GM23338 (cell line): Measurements from ENCODE around the gene APOA1. TPM values are rescaled to one million over a fixed set of nuclear protein-coding genes. Genes with fewer than 3 reads are reported as not detected.

Experiments
- ATAC-seq: fragments of 200-7000 bp; cut with Tn5 transposase; 3 replicates; pipeline ENCODE4 v1.9.1; 2020
- DNase-seq: peaks from one replicate; pipeline ENCODE4 v3.0.0-alpha.2; 2015; ENCODE audit warnings: low spot score
- H2AFZ ChIP-seq: fragments of 200-600 bp; sonication (generic); 2 replicates; pipeline ENCODE4 v1.8.0; 2016; ENCODE audit warnings: antibody characterized with exemption, mild to moderate bottlenecking, moderate library complexity
- H3F3A ChIP-seq: fragments of 200-600 bp; sonication (generic); replicated peaks from 2 replicates; pipeline ENCODE4 v1.8.0; 2017; ENCODE audit warnings: antibody characterized with exemption, mixed run types, low read depth
- H3K27ac ChIP-seq: fragments of 200-600 bp; sonication (generic); 2 replicates; pipeline ENCODE4 v1.6.1; 2016; ENCODE audit warnings: low read depth
- H3K27me3 ChIP-seq: fragments of 200-600 bp; sonication (generic); 2 replicates; pipeline ENCODE4 v1.8.0; 2016; ENCODE audit warnings: mild to moderate bottlenecking, mixed run types, moderate library complexity; ENCODE audit not compliant: insufficient read depth
- H3K36me3 ChIP-seq: fragments of 200-600 bp; sonication (generic); 2 replicates; pipeline ENCODE4 v1.8.0; 2016; ENCODE audit warnings: mild to moderate bottlenecking; ENCODE audit not compliant: insufficient read depth
- H3K4me1 ChIP-seq: fragments of 200-600 bp; sonication (generic); 2 replicates; pipeline ENCODE4 v1.8.0; 2016; ENCODE audit warnings: mild to moderate bottlenecking, moderate library complexity; ENCODE audit not compliant: insufficient read depth
- H3K4me2 ChIP-seq: fragments of 200-600 bp; sonication (generic); 2 replicates; pipeline ENCODE4 v1.7.1; 2017; ENCODE audit warnings: mixed run types
- H3K4me3 ChIP-seq: fragments of 200-600 bp; sonication (generic); 2 replicates; pipeline ENCODE4 v1.6.1; 2016; ENCODE audit warnings: mixed run types
- H3K79me2 ChIP-seq: fragments of 200-600 bp; sonication (generic); replicated peaks from 2 replicates; pipeline ENCODE4 v1.8.0; 2017; ENCODE audit warnings: mild to moderate bottlenecking; ENCODE audit not compliant: insufficient read depth
- H3K9me2 ChIP-seq: fragments of 200-600 bp; sonication (generic); 2 replicates; pipeline ENCODE4 v1.8.0; 2017; ENCODE audit not compliant: insufficient read depth
- H4K20me1 ChIP-seq: fragments of 200-600 bp; sonication (generic); replicated peaks from 2 replicates; pipeline ENCODE4 v1.8.0; 2017; ENCODE audit warnings: mild to moderate bottlenecking; ENCODE audit not compliant: insufficient read depth
- H3K27ac Mint-ChIP-seq: 2 replicates; pipeline ENCODE4 v1.8.0; 2020; ENCODE audit warnings: inconsistent platforms, mild to moderate bottlenecking, moderate library complexity, mixed read lengths
- H3K27me3 Mint-ChIP-seq: 3 replicates; pipeline ENCODE4 v1.8.0; 2022; ENCODE audit warnings: low read depth, mild to moderate bottlenecking, moderate library complexity, mixed read lengths, inconsistent platforms; ENCODE audit not compliant: insufficient read depth, poor library complexity
- H3K36me3 Mint-ChIP-seq: 3 replicates; pipeline ENCODE4 v1.8.0; 2021; ENCODE audit warnings: low read depth, mild to moderate bottlenecking, inconsistent platforms, moderate library complexity, mixed read lengths
- H3K4me1 Mint-ChIP-seq: 3 replicates; pipeline ENCODE4 v1.8.0; 2020; ENCODE audit warnings: mild to moderate bottlenecking, inconsistent platforms, mixed read lengths
- H3K4me3 Mint-ChIP-seq: 3 replicates; pipeline ENCODE4 v1.8.0; 2021; ENCODE audit warnings: moderate library complexity, mild to moderate bottlenecking, inconsistent platforms, mixed read lengths
- H3K9me3 Mint-ChIP-seq: 3 replicates; pipeline ENCODE4 v1.8.0; 2020; ENCODE audit warnings: moderate library complexity, mild to moderate bottlenecking, inconsistent platforms, mixed read lengths
- CTCF ChIP-seq, 2 experiments: fragments of 200-600 bp in 1 of 2; sonication (generic) in 1 of 2; conservative IDR thresholded peaks; 2 replicates each; pipeline versions ENCODE4 v1.5.1 to v1.6.1; 2016 to 2017; ENCODE audit warnings: antibody characterized with exemption in 2 of 2, low read depth in 2 of 2, mild to moderate bottlenecking in 2 of 2, moderate library complexity in 1 of 2
- ZNF331 ChIP-seq: fragments of 250-450 bp; sonication (Bioruptor Pico); IDR thresholded peaks from 2 replicates; pipeline ENCODE4 v1.5.0; 2020; ENCODE audit warnings: low read depth, mild to moderate bottlenecking, moderate library complexity
- ZNF462 ChIP-seq: fragments of 250-450 bp; sonication (Bioruptor Pico); IDR thresholded peaks from 2 replicates; pipeline ENCODE4 v1.5.0; 2020; ENCODE audit warnings: mild to moderate bottlenecking, moderate library complexity
- polyA plus RNA-seq: library from polyadenylated mRNA; unstranded; fragments of >200 nt; fragmentation: Nextera tagmentation; extraction: Ambion mirVana; gene quantifications from 2 replicates; pipeline ENCODE4 v1.2.1, GENCODE V29; 2016
- total RNA-seq: library from RNA; depleted of rRNA; stranded (reverse); fragments of >200 nt; shearing (Covaris generic); gene quantifications from 2 replicates; pipeline ENCODE4 v1.2.3, GENCODE V29; 2014

Gene APOA1
- total and polyA plus RNA-seq, 2 experiments from 2014 or later: 0.60 TPM; not detected in 1

- DNase-seq (no peak), ATAC-seq (no peak)
- H3K27ac ChIP-seq: no peak within 1 kb of the TSS
- H3K27me3 ChIP-seq: no peaks in the 10 kb centered on the region
- peaks cover 5% of the 10 kb centered on the region for H3K36me3 Mint-ChIP-seq
- H3K4me1 ChIP-seq: peaks cover 9% of the 10 kb centered on the region
- H3K9me2 ChIP-seq: peaks cover 5% of the 10 kb centered on the region; the same call in 1 of the 2 replicates
- H3K27me3 Mint-ChIP-seq: peaks cover 10% of the 10 kb centered on the region
- H3K27ac Mint-ChIP-seq: no peak within 1 kb of the TSS
- no peaks in the 10 kb centered on the region for H3K9me3 Mint-ChIP-seq
- peak within 1 kb of the TSS; percentile 46; the same call in 1 of the 2 replicates for H3K4me2 ChIP-seq
- H2AFZ ChIP-seq: peak within 1 kb of the TSS; percentile 80
- H3K79me2 ChIP-seq: peaks cover 9% of the 10 kb centered on the region
- H3F3A ChIP-seq: 0 out of 2 replicates have a peak, but pooled peaks cover 2% of the 10 kb centered on the region
- H3K4me1 Mint-ChIP-seq: peaks cover 23% of the 10 kb centered on the region
- no peaks in the 10 kb centered on the region for H3K36me3 ChIP-seq
- H3K4me3 Mint-ChIP-seq: peak within 1 kb of the TSS; percentile 50
- H3K4me3 ChIP-seq: no peak within 1 kb of the TSS
- H4K20me1 ChIP-seq: 0 out of 2 replicates have a peak, but pooled peaks cover 4% of the 10 kb centered on the region
- TF ChIP-seq ZNF331 (CRISPR knock-in tag): no peak
- no peak for TF ChIP-seq ZNF462 (CRISPR knock-in tag)
- TF ChIP-seq CTCF (conservative IDR thresholded peaks at IDR 0.05; ENCODE audit: low read depth in 2 of 2): no peak
Observed at GRCh38 chr11:116791813-116792143, 45.6 kb downstream of the APOA1 start, which contains the start of gene APOA5. Gene APOA5, minus strand, starts transcription at chr11:116791879. Its CDS starts 19 bp downstream, at chr11:116791860.
